ENCODE results near the gene CSMD2.

GRCh38 chr1:34126486-34126885 is 38.5 kb downstream of the CSMD2 start:
- no peak for TF ChIP-seq CTCF (IDR thresholded peaks at IDR 0.05)
- TF ChIP-seq RELA (CRISPR knock-in tag; IDR thresholded peaks at IDR 0.05; ENCODE audit: borderline replicate concordance) = no peak

Measured in WTC11 (cell line).